ENCODE results near the gene PXN.
A peak's percentile ranks its signal among the peaks of the same experiment; 100 is the strongest.

DNA sequence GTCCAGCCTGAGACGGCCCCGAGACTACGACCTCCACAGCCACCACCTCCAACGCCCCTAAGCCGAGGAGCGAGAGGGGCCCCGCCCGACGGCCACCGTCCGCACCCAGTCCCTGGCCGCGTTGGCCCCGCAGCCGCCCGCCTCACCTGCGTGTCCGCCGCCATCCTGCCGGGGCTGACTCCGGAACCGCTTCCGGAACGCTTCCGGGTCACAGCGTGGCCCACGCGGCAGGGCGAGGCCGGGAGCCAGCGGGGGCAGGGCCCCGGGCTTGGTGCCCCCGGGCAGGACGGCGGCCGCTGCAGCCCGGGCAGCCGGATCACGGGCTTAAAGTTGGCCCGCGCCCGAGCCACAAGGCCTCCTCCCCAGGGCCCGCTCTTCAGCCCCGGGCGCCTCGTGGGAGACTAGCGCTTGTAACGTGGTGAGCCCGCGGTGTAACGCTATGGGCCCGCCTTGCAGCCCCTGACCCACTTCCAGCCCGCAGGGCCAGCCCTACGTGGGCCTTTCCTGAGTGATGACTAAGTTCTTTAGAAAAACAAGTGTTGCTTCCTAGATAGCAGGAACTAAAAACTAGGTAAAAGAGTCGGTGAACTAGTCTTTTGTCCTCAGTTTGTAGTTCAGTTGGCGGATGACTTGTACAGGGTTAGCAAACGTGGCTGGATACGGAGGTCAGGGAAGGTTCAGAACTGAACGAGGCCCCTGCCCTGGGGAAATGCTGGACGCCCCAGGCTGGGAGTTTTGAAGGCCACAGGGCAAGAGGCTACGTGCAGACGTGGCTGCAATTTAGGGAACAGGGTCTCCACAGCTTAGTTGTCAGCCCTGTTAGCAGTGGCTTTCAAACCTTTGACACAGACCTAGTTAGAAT lies 70.8 kb downstream of the PXN start, which contains the start of gene GCN1:
- TF ChIP-seq, protein P1, sequence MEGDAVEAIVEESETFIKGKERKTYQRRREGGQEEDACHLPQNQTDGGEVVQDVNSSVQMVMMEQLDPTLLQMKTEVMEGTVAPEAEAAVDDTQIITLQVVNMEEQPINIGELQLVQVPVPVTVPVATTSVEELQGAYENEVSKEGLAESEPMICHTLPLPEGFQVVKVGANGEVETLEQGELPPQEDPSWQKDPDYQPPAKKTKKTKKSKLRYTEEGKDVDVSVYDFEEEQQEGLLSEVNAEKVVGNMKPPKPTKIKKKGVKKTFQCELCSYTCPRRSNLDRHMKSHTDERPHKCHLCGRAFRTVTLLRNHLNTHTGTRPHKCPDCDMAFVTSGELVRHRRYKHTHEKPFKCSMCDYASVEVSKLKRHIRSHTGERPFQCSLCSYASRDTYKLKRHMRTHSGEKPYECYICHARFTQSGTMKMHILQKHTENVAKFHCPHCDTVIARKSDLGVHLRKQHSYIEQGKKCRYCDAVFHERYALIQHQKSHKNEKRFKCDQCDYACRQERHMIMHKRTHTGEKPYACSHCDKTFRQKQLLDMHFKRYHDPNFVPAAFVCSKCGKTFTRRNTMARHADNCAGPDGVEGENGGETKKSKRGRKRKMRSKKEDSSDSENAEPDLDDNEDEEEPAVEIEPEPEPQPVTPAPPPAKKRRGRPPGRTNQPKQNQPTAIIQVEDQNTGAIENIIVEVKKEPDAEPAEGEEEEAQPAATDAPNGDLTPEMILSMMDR (IDR thresholded peaks at IDR 0.05) = no peak
- TF ChIP-seq POLR2A (IDR thresholded peaks at IDR 0.05) (peak in 1 of 4 donors; percentile 74), EP300 (IDR thresholded peaks at IDR 0.05) (no peak), POLR2AphosphoS5 (IDR thresholded peaks at IDR 0.05) (peak; percentile 90 to 98 (median 96))

All from stomach (tissue), 4 donors.